Osteoblast (primary cell): ENCODE measurements around the gene TSPAN11. TPM values are rescaled to one million over a fixed set of nuclear protein-coding genes. Genes with fewer than 3 reads are reported as not detected.

Experiments
- DNase-seq: peaks from one replicate; pipeline ENCODE4 v3.0.0; 2011; ENCODE audit warnings: low spot score, mixed read lengths; ENCODE audit not compliant: insufficient read length; ENCODE audit errors: missing footprints
- H2AFZ ChIP-seq: 2 replicates; pipeline ENCODE4 v1.6.0; 2011; ENCODE audit warnings: mild to moderate bottlenecking, low read length
- H3K27ac ChIP-seq: 2 replicates; pipeline ENCODE4 v1.5.1; 2011; ENCODE audit warnings: mild to moderate bottlenecking, low read depth, low read length, moderate library complexity
- H3K27me3 ChIP-seq: 2 replicates; pipeline ENCODE4 v1.6.0; 2012; ENCODE audit warnings: mild to moderate bottlenecking, control low read depth, inconsistent platforms, low read length, moderate library complexity; ENCODE audit not compliant: insufficient read depth
- H3K36me3 ChIP-seq: 2 replicates; pipeline ENCODE4 v1.5.1; 2011; ENCODE audit warnings: mild to moderate bottlenecking, low read length, control low read depth, moderate library complexity; ENCODE audit not compliant: insufficient read depth
- H3K4me1 ChIP-seq: 2 replicates; pipeline ENCODE4 v1.5.1; 2011; ENCODE audit warnings: mild to moderate bottlenecking, low read length, control low read depth, moderate library complexity; ENCODE audit not compliant: insufficient read depth
- H3K4me2 ChIP-seq: 2 replicates; pipeline ENCODE4 v1.6.0; 2011; ENCODE audit warnings: mild to moderate bottlenecking, low read length; ENCODE audit not compliant: insufficient read depth
- H3K4me3 ChIP-seq: fragments of 200-600 bp; sonication (generic); 3 replicates; pipeline ENCODE4 v1.5.1; 2012; ENCODE audit warnings: mild to moderate bottlenecking, low read length, inconsistent platforms; ENCODE audit not compliant: insufficient read depth
- H3K79me2 ChIP-seq: 2 replicates; pipeline ENCODE4 v1.6.0; 2012; ENCODE audit warnings: mild to moderate bottlenecking, low read length, control low read depth, inconsistent platforms; ENCODE audit not compliant: insufficient read depth
- H3K9me3 ChIP-seq: 2 replicates; pipeline ENCODE4 v1.5.1; 2011; ENCODE audit warnings: low read depth, low read length, control low read depth
- H4K20me1 ChIP-seq: 2 replicates; pipeline ENCODE4 v1.6.0; 2012; ENCODE audit warnings: mild to moderate bottlenecking, low read length, control low read depth; ENCODE audit not compliant: insufficient read depth
- CTCF ChIP-seq: IDR thresholded peaks from 2 replicates; pipeline ENCODE4 v1.5.1; 2011; ENCODE audit warnings: mild to moderate bottlenecking, low read depth, low read length, moderate library complexity; ENCODE audit errors: extremely low read depth
- total RNA-seq: library from RNA; depleted of rRNA; stranded (reverse); fragments of >200 nt; gene quantifications from 2 replicates; pipeline ENCODE4 v1.2.3, GENCODE V29; 2012

Gene TSPAN11
- total RNA-seq, 1 donor: 5.4 TPM

GRCh38 chr12:30964896-30965612 is 38.5 kb downstream of the TSPAN11 start:
- DNase-seq: no peak
- Histone ChIP-seq H2AFZ (no peak overlapping the region), H3K4me2 (no peak overlapping the region), H3K4me3 (no peak overlapping the region), H3K4me1 (no peaks in the 10 kb centered on the region), H3K79me2 (no peaks in the 10 kb centered on the region), H3K36me3 (no peaks in the 10 kb centered on the region), H3K27me3 (peaks cover 8% of the 10 kb centered on the region), H3K9me3 (no peaks in the 10 kb centered on the region), H3K27ac (no peak overlapping the region), H4K20me1 (no peaks in the 10 kb centered on the region)
- TF ChIP-seq CTCF: no peak

GRCh38 chr12:30965613-30965985 is 39.1 kb downstream of the TSPAN11 start:
- Histone ChIP-seq H3K79me2 (no peaks in the 10 kb centered on the region), H3K4me1 (no peaks in the 10 kb centered on the region), H3K9me3 (no peaks in the 10 kb centered on the region), H3K27me3 (peaks cover 8% of the 10 kb centered on the region), H3K27ac (no peak overlapping the region), H3K36me3 (no peaks in the 10 kb centered on the region), H4K20me1 (no peaks in the 10 kb centered on the region), H2AFZ (no peak overlapping the region), H3K4me3 (no peak overlapping the region), H3K4me2 (no peak overlapping the region)
- TF ChIP-seq CTCF: no peak
- DNase-seq: no peak

GRCh38 chr12:30967026-30967425 is 40.5 kb downstream of the TSPAN11 start:
- Histone ChIP-seq H2AFZ (no peak overlapping the region), H3K27ac (no peak overlapping the region), H4K20me1 (no peaks in the 10 kb centered on the region), H3K4me1 (no peaks in the 10 kb centered on the region), H3K79me2 (no peaks in the 10 kb centered on the region), H3K9me3 (no peaks in the 10 kb centered on the region), H3K36me3 (no peaks in the 10 kb centered on the region), H3K27me3 (no peaks in the 10 kb centered on the region), H3K4me2 (no peak overlapping the region), H3K4me3 (no peak overlapping the region)
- no peak for TF ChIP-seq CTCF
- peak; percentile 27 for DNase-seq

GRCh38 chr12:30968211-30968610 is 41.7 kb downstream of the TSPAN11 start:
- no peaks in the 10 kb centered on the region for H3K79me2 ChIP-seq
- H4K20me1 ChIP-seq: no peaks in the 10 kb centered on the region
- no peak for TF ChIP-seq CTCF
- no peaks in the 10 kb centered on the region for H3K36me3 ChIP-seq
- no peak overlapping the region for H3K4me3 ChIP-seq
- H3K4me1 ChIP-seq: no peaks in the 10 kb centered on the region
- H2AFZ ChIP-seq: no peak overlapping the region
- peak; percentile 76 for DNase-seq
- H3K27me3 ChIP-seq: no peaks in the 10 kb centered on the region
- H3K9me3 ChIP-seq: no peaks in the 10 kb centered on the region
- H3K27ac ChIP-seq: no peak overlapping the region
- no peak overlapping the region for H3K4me2 ChIP-seq
